ENCODE results near the gene ADCK1. TPM values are rescaled to one million over a fixed set of nuclear protein-coding genes. Genes with fewer than 3 reads are reported as not detected.

ADCK1 gene
- total and polyA plus RNA-seq, 9 of the 15 experiments (the other 6 are each of a cell fraction or from before 2014, with no cell fraction given) = 2.8 to 8.9 (median 4.3) TPM

DNA sequence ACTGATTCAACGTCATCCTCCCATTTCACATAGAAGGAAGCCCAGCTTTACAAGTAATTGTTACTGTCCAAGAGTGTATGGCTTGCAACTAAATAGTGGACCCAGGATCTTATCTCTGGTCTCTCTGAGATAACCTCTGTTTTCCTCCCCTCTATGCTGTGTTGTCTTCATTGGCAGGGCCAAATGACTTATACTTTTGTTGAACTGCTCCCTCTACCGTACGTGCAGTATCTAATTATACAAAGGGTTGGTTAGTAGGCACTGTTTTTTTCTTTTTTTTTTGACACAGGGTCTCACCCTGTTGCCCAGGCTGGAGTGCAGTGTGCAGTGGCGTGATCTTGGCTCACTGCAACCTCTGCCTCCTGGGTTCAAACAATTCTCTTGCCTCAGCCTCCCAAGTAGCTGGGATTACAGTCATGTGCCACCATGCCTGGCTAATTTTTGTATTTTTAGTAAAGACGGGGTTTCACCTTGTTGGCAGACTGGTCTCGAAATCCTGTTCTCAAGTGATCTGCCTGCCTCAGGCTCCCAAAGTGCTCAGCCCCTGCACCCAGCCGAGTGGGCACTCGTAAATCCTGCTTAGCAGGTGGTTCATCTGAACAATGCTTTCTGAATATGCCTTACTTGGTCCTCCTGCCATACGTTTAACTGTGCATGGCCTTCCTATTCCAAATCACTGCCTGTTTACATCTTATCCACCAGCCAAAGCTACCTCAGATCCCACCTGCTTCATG is 162.1 kb downstream of the ADCK1 start (continued):
- TF ChIP-seq, protein P1, sequence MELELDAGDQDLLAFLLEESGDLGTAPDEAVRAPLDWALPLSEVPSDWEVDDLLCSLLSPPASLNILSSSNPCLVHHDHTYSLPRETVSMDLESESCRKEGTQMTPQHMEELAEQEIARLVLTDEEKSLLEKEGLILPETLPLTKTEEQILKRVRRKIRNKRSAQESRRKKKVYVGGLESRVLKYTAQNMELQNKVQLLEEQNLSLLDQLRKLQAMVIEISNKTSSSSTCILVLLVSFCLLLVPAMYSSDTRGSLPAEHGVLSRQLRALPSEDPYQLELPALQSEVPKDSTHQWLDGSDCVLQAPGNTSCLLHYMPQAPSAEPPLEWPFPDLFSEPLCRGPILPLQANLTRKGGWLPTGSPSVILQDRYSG (tag; conservative IDR thresholded peaks at IDR 0.05; ENCODE audit: low read depth) = no peak
- TF ChIP-seq, protein P2, sequence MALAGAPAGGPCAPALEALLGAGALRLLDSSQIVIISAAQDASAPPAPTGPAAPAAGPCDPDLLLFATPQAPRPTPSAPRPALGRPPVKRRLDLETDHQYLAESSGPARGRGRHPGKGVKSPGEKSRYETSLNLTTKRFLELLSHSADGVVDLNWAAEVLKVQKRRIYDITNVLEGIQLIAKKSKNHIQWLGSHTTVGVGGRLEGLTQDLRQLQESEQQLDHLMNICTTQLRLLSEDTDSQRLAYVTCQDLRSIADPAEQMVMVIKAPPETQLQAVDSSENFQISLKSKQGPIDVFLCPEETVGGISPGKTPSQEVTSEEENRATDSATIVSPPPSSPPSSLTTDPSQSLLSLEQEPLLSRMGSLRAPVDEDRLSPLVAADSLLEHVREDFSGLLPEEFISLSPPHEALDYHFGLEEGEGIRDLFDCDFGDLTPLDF (CRISPR knock-in tag; IDR thresholded peaks at IDR 0.05) = no peak
- no peak for TF ChIP-seq POLR3G (IDR thresholded peaks at IDR 0.05; ENCODE audit: extremely low read depth, insufficient read length, insufficient replicate concordance)
- peak; percentile 11; the same call in 1 of the 2 replicates for TF ChIP-seq DPF2 (IDR thresholded peaks at IDR 0.05)
- no peak for TF ChIP-seq SMARCA5 (IDR thresholded peaks at IDR 0.05)
- peak; percentile 45 to 71 for TF ChIP-seq RAD21 (CRISPR knock-in tag; conservative IDR thresholded peaks at IDR 0.05 in 1 of 2, IDR thresholded peaks at IDR 0.05 in 1 of 2)
- no peak for TF ChIP-seq NEUROD1 (IDR thresholded peaks at IDR 0.05; ENCODE audit: borderline replicate concordance, low read depth, low read length, partially characterized antibody)
- TF ChIP-seq ZFP30 (CRISPR knock-in tag; IDR thresholded peaks at IDR 0.05; ENCODE audit: borderline replicate concordance) = no peak
- TF ChIP-seq HDAC8 (tag; IDR thresholded peaks at IDR 0.05) = no peak
- TF ChIP-seq, protein P3, sequence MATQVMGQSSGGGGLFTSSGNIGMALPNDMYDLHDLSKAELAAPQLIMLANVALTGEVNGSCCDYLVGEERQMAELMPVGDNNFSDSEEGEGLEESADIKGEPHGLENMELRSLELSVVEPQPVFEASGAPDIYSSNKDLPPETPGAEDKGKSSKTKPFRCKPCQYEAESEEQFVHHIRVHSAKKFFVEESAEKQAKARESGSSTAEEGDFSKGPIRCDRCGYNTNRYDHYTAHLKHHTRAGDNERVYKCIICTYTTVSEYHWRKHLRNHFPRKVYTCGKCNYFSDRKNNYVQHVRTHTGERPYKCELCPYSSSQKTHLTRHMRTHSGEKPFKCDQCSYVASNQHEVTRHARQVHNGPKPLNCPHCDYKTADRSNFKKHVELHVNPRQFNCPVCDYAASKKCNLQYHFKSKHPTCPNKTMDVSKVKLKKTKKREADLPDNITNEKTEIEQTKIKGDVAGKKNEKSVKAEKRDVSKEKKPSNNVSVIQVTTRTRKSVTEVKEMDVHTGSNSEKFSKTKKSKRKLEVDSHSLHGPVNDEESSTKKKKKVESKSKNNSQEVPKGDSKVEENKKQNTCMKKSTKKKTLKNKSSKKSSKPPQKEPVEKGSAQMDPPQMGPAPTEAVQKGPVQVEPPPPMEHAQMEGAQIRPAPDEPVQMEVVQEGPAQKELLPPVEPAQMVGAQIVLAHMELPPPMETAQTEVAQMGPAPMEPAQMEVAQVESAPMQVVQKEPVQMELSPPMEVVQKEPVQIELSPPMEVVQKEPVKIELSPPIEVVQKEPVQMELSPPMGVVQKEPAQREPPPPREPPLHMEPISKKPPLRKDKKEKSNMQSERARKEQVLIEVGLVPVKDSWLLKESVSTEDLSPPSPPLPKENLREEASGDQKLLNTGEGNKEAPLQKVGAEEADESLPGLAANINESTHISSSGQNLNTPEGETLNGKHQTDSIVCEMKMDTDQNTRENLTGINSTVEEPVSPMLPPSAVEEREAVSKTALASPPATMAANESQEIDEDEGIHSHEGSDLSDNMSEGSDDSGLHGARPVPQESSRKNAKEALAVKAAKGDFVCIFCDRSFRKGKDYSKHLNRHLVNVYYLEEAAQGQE (IDR thresholded peaks at IDR 0.05; ENCODE audit: borderline replicate concordance) = peak; percentile 75
- TF ChIP-seq, protein P3 (CRISPR knock-in tag; IDR thresholded peaks at IDR 0.05; ENCODE audit: low read depth) = no peak
- no peak for TF ChIP-seq CXXC5 (CRISPR knock-in tag; IDR thresholded peaks at IDR 0.05)
- no peak for TF ChIP-seq EGR1 (conservative IDR thresholded peaks at IDR 0.05)
- no peak for TF ChIP-seq NCOA2 (IDR thresholded peaks at IDR 0.05; ENCODE audit: partially characterized antibody in 2 of 2)
- TF ChIP-seq, protein P4, sequence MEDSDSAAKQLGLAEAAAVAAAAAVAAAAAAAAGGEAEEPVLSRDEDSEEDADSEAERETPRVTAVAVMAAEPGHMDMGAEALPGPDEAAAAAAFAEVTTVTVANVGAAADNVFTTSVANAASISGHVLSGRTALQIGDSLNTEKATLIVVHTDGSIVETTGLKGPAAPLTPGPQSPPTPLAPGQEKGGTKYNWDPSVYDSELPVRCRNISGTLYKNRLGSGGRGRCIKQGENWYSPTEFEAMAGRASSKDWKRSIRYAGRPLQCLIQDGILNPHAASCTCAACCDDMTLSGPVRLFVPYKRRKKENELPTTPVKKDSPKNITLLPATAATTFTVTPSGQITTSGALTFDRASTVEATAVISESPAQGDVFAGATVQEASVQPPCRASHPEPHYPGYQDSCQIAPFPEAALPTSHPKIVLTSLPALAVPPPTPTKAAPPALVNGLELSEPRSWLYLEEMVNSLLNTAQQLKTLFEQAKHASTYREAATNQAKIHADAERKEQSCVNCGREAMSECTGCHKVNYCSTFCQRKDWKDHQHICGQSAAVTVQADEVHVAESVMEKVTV (CRISPR knock-in tag; IDR thresholded peaks at IDR 0.05) = 0 out of 2 replicates have a peak, but pooled peaks have one; percentile 15

Data from K562 (cell line).